ACHN (cell line): ENCODE results near the gene ACVR1C.

ENCODE experiments used
- DNase-seq: peaks from one replicate; pipeline ENCODE4 v3.0.0-alpha.2; 2015
- in situ Hi-C: cut with HindIII; loops from 2 replicates; pipeline ENCODE4 v1.10.0; 2017; ENCODE audit warnings: low sequenced_read_pairs, low pct_ligation_motif_present, low pct_unique_long_range_greater_than_20kb

The ACVR1C gene

DNA sequence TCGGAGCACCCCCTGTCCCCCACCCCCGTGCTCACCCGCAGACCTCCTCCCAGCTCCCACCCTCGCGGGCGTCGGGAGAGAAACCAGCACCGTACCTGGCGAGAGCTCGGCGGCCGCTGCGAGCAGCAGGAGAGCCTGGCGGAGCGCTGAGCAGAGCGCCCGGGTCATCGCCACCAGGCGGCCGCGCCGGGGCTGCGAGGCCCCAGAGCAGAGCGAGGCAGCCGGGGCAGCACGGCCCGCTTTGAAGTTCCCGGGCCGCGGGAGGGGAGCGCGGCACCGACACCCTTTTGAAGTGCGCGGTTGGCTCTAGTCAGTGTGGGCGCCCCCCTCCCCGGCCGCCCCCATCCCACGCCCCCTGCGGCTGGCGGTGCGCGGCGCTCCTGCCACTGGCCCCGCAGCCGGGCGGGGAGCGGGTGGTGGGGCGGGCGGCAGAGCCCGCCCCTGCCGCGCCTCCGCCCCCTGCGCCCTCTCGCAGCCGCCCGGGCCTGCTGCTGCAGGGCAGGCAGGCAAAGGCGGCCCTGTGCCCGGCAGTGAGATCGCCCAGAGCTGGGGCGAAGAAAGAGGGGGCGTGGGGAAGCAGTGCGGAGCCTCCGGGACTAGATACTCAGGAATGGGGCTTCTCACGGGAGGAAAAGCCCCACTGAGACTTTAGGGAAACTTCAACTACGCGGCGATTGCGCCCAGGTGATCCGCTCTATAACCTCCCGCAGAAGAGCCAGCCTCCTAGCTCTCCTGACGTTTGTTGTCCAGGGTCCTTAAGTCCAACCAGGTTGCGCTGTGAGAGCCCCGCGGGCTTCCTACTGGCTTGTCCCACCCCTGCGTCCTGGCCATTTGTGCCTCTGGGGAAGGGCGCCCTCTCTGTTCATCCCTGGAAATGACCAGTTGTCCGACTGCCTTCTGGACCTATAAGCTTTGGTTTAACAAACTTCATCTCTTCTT lies at the start of gene ACVR1C:
Gene ACVR1C, minus strand, starts transcription at position 388 of the 939 bp plus-strand sequence. Its CDS starts 220 bp downstream, at position 168.
- in situ Hi-C loops = no loop called here
- DNase-seq = peak; percentile 89

GRCh38 chr2:157677941-157678340 lies 49.3 kb upstream of the ACVR1C start:
- DNase-seq = no peak
- in situ Hi-C loops = no loop called here

DNA sequence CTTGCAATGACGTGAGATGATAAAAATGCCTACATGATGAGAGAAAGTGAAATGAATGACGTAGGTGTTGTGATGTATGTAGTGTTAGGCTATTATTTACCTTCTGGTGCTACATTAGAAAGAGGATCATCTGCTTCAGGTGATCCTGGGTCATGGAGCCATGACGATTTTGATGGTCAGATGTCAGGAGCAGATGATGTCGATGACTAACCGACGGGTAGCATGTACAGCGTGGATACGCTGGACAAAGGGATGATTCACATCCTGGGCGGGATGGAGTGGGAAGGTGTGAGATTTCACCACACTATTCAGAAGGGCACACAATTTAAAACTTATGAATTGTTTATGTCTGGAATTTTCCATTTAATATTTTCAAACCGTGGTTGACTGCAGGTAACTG lies 43.5 kb upstream of the ACVR1C start:
- no peak for DNase-seq

GRCh38 chr2:157662401-157662800 lies 33.7 kb upstream of the ACVR1C start:
- no peak for DNase-seq
- in situ Hi-C loops = no loop called here

More for the DNA sequence above, 43.5 kb upstream of the ACVR1C start:
- in situ Hi-C loops = no loop called here

DNA sequence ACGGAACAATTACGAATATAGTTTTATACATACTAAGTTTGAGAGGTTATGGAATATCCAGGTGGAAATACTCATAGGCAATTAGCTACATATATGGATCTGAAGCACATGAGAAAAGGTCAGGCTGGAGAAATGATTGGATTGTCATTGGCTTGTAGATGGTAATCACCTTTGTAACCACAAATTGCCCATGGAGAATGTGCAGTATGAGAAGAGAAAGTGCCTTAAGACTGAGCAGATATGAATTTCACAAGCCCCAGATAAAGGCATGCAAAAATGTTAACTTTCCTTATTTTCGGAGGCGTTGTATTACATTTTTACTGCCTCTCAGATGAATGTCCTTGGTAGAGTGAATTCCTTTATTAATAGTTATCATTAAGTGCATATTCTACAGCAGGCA lies 33.1 kb upstream of the ACVR1C start:
- in situ Hi-C loops = no loop called here
- no peak for DNase-seq

- no peak for DNase-seq
- in situ Hi-C loops = no loop called here
These were observed 29.2 kb upstream of the ACVR1C start for GRCh38 chr2:157657858-157658257.

DNA sequence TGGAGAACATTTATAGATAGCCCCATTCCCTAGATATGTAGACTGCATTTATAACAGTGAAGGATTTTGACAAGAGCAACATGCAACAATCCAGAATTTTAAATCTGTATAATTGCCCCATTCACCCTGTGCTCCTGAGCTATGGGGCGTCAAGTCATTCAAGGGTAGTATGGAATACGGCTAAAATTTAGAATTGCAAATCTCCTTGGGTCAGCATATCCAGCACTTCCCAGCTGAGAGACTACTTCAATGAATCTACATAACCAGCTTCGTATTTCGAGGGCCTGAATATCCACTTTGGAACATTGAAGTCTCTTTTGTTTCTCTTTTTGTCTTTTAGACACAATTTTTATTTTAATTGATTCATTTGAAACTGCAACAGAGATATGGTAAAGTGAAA lies 28.4 kb upstream of the ACVR1C start:
- in situ Hi-C loops = no loop called here
- DNase-seq = no peak

GRCh38 chr2:157644776-157645175 lies 16.1 kb upstream of the ACVR1C start:
- no peak for DNase-seq
- in situ Hi-C loops = no loop called here

DNA sequence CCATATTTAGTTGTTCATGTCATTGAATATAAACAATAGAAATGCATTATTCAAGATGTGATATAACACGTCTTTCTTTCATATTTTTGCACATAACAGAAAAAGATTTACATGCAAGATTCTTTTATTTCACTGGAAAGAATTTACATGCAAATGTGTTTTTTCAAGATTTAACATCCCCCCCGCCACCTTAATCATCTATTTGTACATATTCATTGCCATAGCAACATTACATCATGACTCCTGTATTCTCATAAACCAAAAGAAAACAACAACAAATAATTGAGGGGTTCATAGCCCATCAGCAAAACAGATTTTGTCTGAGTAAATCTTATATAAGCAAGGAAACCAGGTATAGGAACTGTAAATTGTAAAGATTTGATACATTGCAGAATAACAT lies 3.2 kb upstream of the ACVR1C start:
- no peak for DNase-seq
- in situ Hi-C loops = no loop called here

- peak; percentile 7 for DNase-seq
- in situ Hi-C loops = no loop called here
These were observed 829 bp downstream of the ACVR1C start for GRCh38 chr2:157627594-157628476.

DNA sequence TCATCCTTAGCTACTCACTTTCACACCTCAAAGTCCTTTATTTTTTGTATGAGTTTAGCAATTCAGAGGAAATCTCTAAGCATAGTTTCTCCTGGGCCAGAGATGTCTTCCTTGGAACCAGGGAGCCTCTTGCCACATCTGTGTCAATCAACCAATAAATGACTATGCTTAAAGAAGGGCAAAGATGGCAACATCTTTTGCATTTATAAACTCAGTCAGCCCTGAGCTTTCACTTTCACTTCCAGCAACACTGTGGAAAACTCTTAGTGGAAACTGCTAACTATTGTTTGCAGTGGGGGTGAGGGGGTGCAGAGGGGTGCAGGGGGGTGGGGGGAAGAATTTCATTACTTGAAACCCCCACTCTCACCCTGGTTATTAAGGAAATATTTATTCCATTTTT lies 3.4 kb downstream of the ACVR1C start:
- DNase-seq = no peak
- in situ Hi-C loops = no loop called here

GRCh38 chr2:157620956-157621355 lies 7.7 kb downstream of the ACVR1C start:
- no peak for DNase-seq
- in situ Hi-C loops = no loop called here

- in situ Hi-C loops = no loop called here
- DNase-seq = no peak
These were observed 16.9 kb downstream of the ACVR1C start for GRCh38 chr2:157611726-157612125.

- no peak for DNase-seq
- in situ Hi-C loops = no loop called here
These were observed 17.6 kb downstream of the ACVR1C start for GRCh38 chr2:157611110-157611509.

GRCh38 chr2:157606534-157606933 lies 22.1 kb downstream of the ACVR1C start:
- no peak for DNase-seq
- in situ Hi-C loops = no loop called here

DNA sequence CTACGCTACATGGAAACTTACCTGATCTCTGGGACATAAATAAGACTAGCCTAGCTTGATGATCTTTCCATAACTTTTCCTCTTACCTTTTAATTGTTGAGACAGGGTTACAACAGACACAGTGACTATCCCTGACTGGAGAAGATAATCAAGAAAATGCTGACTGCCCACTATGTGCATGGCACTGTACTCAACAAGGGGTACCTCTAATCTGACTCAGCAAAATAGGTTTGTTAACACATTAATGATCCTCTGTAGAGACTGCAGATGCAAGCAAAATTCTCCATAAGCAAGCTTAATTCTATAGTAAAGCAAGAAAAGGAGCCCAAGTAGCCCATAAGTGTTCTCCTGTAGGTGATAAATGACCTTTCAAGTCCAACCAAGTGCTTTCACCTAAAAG lies 25.5 kb downstream of the ACVR1C start:
- in situ Hi-C loops = no loop called here
- no peak for DNase-seq

- DNase-seq = no peak
- in situ Hi-C loops = no loop called here
These were observed 26.9 kb downstream of the ACVR1C start for GRCh38 chr2:157601807-157602206.

- no peak for DNase-seq
- in situ Hi-C loops = no loop called here
These were observed 31.5 kb downstream of the ACVR1C start for GRCh38 chr2:157596992-157597681.

DNA sequence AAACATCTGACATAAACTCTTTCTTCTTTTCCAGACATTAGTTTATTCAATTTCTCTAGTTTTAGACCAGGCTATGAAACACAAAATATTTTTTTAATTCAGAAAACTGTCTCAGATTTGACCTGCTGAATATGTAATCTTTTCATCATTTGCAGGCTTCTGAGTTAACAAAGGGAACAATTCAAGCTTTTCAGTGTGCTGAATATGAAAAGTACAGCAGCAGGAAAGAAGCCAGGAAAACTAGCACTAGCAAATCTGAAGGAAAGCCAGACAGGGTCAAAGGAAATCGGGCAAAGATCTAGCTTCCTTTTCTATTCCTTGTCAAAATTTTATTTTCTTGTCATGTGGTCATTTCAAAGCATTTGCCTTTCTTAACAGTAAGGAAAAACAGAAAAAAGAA lies 35.3 kb downstream of the ACVR1C start:
- in situ Hi-C loops = no loop called here

More for the DNA sequence above, 35.3 kb downstream of the ACVR1C start:
- DNase-seq = no peak
